LNCAP (cell line): ENCODE data around the gene PRSS16.

Experiments
- TF ChIP-seq, protein P1 (sequence below): fragments of 450-650 bp; IDR thresholded peaks from 2 replicates; pipeline ENCODE4 v1.5.1; 2017; ENCODE audit warnings: mild to moderate bottlenecking

Gene PRSS16

DNA sequence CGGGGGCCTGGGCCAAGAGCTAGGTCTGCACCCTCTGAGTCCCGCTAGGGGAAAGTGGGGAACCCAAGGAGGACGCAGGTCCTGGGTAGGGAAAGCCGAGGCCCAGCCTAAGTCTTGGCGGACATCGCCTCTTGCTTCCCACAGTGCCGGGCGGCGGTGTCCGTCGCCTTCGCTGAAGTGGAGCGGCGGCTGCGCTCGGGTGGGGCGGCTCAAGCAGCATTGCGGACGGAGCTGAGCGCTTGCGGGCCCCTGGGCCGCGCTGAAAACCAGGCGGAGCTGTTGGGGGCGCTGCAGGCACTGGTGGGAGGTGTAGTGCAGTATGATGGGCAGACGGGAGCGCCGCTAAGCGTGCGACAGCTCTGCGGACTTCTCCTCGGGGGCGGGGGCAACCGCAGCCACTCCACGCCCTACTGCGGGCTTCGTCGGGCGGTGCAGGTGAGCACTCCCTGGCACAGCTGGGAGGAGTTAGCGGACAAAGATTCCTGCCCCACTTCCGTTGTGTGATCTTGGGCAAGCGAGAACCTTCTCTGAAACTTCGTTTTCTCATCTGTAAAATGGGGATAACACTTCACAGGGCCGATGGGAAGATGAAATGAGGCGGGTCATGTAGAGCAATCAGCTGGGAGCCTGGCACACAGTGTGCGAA is 4.2 kb downstream of the PRSS16 start:
- TF ChIP-seq, protein P1, sequence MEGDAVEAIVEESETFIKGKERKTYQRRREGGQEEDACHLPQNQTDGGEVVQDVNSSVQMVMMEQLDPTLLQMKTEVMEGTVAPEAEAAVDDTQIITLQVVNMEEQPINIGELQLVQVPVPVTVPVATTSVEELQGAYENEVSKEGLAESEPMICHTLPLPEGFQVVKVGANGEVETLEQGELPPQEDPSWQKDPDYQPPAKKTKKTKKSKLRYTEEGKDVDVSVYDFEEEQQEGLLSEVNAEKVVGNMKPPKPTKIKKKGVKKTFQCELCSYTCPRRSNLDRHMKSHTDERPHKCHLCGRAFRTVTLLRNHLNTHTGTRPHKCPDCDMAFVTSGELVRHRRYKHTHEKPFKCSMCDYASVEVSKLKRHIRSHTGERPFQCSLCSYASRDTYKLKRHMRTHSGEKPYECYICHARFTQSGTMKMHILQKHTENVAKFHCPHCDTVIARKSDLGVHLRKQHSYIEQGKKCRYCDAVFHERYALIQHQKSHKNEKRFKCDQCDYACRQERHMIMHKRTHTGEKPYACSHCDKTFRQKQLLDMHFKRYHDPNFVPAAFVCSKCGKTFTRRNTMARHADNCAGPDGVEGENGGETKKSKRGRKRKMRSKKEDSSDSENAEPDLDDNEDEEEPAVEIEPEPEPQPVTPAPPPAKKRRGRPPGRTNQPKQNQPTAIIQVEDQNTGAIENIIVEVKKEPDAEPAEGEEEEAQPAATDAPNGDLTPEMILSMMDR: peak; percentile 49; the same call in 1 of the 2 replicates

DNA sequence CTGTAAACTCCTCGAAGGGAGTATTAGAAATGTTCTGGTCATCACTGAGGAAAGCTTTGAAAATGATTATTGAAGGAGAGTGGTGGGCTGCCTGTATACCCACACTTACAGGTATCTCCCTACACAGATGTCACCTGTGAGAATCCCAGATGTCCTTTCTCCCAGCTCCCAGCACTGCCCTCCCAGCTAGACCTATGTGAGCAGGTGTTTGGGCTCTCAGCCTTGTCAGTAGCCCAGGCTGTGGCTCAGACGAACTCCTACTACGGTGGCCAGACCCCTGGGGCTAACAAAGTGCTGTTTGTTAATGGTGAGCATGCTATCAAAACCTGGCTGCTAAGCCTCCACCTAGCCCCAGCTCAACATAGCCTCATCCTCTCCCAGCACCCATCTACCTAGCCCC is 7.1 kb downstream of the PRSS16 start:
- TF ChIP-seq, protein P1: no peak

DNA sequence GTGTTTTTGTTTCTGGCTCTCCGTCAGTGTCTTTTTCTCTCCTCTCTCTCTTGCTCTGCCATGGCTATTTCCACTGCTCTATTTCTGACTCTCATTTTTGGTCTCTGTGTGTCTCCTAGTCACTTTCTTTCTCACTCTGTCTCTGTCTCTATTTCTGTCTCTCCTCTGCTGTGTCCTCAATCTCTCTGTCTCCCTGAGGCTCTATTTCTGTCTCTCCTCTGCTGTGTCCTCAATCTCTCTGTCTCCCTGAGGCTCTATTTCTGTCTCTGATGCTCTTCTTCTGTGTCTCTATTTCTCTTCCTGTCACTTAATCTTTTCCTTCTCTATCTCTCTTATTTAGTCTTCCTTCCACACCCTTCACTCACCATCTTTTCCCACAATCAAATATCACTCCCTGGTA is 8.4 kb downstream of the PRSS16 start:
- TF ChIP-seq, protein P1: no peak

DNA sequence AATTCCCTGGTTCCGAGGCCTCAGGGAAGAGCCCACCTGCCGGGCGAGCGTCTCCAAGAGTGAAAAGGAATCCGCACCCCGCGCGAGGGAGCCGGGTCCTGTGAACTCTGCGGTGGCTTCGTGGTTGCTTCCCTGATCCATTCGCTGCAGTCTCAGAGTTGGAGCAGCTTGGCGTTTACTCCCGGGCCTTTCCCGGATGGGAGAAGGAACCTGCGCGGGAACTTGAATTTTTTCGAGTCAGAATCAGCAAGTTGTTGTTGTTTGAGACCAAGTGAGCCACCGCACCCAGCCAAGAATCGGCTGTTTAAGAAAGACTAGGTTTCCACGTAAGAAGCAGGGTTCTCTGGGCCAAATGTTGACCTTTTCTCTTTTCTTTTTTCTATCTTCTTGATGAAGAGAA is 12.9 kb downstream of the PRSS16 start:
- TF ChIP-seq, protein P1: no peak

DNA sequence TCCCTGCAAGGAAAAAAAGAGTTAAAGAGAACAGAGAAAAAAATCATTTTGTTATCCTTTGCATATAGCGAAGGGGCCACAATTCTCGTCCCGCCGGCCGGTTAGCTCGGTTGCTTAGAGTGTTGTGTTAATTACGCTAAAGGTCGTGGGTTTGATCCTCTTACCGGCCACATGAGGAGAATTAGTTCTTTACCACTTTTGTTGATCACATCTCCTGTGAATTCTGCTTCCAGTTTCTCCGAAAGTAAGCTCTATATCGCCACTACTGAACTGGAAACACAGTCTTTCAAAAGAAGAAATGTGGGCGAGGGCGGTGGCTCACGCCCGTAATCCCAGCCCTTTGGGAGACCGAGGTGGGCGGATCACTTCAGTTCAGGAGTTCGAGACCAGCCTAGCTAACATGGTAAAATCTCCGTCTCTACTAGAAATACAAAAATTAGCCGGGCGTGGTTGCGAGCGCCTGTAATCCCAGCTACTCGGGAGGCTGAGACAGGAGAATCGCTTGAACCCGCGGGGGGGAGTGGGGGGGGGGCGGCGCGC is 13.4 kb downstream of the PRSS16 start:
- TF ChIP-seq, protein P1: no peak

DNA sequence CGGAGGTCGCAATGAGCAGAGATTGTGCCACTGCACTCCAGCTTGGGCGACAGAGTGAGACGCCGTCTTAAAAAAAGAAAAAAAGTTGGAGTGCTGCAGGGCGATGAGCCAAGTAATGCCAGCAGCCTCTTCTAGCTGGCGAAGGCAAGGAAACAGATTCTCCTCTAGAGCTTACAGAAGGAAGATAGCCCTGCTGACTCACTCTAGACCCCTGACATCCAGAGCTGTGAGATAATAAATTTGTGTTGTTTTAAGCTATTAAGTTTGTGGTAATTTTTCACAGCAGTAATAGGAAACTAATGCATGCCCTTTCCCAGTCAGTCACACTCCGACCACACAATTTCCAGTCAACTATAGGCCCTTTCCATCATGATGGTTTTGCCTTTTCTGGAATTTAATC is 16.4 kb downstream of the PRSS16 start:
- TF ChIP-seq, protein P1: no peak

DNA sequence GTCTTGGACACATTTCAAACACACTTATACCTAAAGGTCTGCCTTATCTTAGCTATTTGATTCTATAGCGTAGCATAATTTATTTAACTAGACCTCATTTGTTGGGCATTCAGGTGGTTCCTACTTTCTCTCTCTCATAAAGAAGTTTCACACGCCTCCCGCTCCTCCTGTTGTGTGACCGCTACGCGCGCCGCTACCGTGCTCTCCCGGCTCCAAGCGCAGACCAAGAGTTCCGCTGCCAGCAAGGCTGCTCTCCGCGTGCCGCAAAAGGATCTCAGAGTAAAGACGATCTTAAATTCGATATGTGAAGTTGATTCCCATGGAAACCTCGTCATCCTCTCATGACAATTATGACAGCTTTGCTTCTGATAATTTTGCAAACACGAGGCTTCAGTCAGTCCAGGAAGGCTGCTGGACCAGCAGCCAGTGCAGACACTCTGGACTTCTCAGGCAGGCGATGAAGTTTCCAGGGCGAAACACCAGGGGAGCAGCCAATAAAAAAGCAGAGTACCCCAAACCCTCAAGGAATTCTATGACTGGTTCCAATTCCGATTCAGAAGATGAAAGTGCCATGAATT is 20.4 kb downstream of the PRSS16 start:
- TF ChIP-seq, protein P1: no peak
